BLaER1 treated with 17β-estradiol and CSF1 and Interleukin-3, amounts not matched to agents 10 nM and 100 nM (cell line): ENCODE measurements around the gene PVRIG.
"Not testable (repeated sequence)": the region's sequence is repeated elsewhere in the genome, so short reads cannot be mapped to it uniquely, and the experiment has no call there.

Source experiments
- H3K27ac ChIP-seq, 11 experiments: shearing (Covaris generic); formaldehyde crosslinking; 2 replicates each; pipeline ENCODE4 v1.8.1; 2022
- H3K27me3 ChIP-seq, 11 experiments: shearing (Covaris generic); formaldehyde crosslinking; 2 replicates each; pipeline ENCODE4 v1.8.1; 2022
- H3K36me3 ChIP-seq, 11 experiments: shearing (Covaris generic); formaldehyde crosslinking; 2 replicates each; pipeline ENCODE4 v1.8.1; 2022
- H3K4me1 ChIP-seq, 10 experiments: shearing (Covaris generic); formaldehyde crosslinking; 2 replicates each; pipeline ENCODE4 v1.8.1; 2022
- H3K4me2 ChIP-seq, 11 experiments: shearing (Covaris generic); formaldehyde crosslinking; 2 replicates each; pipeline ENCODE4 v1.8.1; 2022
- H3K4me3 ChIP-seq, 10 experiments: shearing (Covaris generic); formaldehyde crosslinking; 2 replicates each; pipeline ENCODE4 v1.8.1; 2022
- H3K9ac ChIP-seq, 11 experiments: shearing (Covaris generic); formaldehyde crosslinking; 2 replicates each; pipeline ENCODE4 v1.8.1; 2022
- H3K9me3 ChIP-seq, 11 experiments: shearing (Covaris generic); formaldehyde crosslinking; replicated peaks in 1 of 11; 2 replicates each; pipeline ENCODE4 v1.8.1; 2022
- H4K20me1 ChIP-seq, 11 experiments: shearing (Covaris generic); formaldehyde crosslinking; 2 replicates each; pipeline ENCODE4 v1.8.1; 2022
- Cebpa-rat ChIP-seq, 11 experiments: shearing (Covaris generic); IDR thresholded peaks; 2 replicates each; pipeline ENCODE4 v1.8.1; 2022

Gene PVRIG

DNA sequence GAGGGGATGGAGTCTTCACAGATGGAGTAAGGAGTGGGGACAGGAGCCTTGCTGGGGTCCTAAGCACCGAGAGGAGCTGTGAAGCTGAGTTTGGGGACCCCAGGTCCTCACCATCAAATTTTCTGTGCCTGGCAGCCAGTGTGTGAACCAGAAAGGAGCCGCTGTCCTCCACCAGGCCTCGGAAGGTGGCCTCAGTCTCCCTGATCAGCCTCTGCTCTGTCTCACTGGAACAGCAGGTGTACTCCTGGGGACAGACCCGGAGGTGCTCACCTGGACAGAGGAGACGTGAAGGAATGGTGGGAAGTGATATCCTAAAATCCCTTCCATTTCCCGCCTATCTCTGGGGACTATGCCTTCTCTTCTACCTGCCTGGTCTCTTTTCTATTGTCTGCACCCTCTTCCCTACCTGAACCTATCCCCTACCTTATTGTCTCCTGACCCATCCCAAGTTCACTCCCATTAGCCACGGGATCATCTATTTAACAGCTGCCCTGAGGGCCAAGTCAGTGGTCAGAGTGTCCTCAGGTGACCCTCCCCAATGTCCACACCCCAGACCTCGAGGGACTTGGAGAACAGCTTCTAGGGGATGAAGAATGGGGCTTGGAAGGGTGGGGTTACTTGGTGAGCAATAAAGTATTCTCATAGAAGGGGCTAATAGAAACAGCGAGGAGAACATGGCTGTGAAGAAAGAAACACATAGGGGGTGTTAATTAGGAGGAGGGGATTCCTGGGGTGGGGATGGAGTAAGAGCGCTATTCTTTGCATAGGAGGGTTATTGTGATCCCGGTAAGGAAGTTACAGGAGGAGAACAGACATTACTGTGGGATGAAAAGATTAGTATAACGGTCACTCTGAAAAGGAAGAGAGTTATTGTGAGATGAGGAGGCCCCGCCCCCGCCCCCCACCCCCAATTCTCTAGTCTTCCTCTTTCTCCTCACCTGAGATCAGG, 43.4 kb upstream of the PVRIG start:
- Histone ChIP-seq H4K20me1 (peaks cover 0 to 42% (median 15%) of the 10 kb centered on the region in 11 experiments; a peak in 17 of 22 replicates), H3K9ac (peak overlapping the region; percentile 47 to 92 (median 89); a peak in 21 of 22 replicates), H3K36me3 (peaks cover 0 to 32% (median 28%) of the 10 kb centered on the region in 11 experiments; a peak in 17 of 22 replicates), H3K9me3 (peaks cover 0 to 7% (median 4%) of the 10 kb centered on the region in 11 experiments; a peak in 9 of 22 replicates), H3K27ac (peak overlapping the region in 9 of 11 experiments; percentile 55 to 90 (median 85); a peak in 17 of 22 replicates), H3K27me3 (peaks cover 18 to 28% (median 24%) of the 10 kb centered on the region in 11 experiments), H3K4me3 (peak overlapping the region; percentile 53 to 98 (median 90)), H3K4me1 (peaks cover 11 to 41% (median 35%) of the 10 kb centered on the region in 10 experiments), H3K4me2 (peak overlapping the region; percentile 81 to 99 (median 93))
- no peak for TF ChIP-seq Cebpa-rat (IDR thresholded peaks at IDR 0.05)

DNA sequence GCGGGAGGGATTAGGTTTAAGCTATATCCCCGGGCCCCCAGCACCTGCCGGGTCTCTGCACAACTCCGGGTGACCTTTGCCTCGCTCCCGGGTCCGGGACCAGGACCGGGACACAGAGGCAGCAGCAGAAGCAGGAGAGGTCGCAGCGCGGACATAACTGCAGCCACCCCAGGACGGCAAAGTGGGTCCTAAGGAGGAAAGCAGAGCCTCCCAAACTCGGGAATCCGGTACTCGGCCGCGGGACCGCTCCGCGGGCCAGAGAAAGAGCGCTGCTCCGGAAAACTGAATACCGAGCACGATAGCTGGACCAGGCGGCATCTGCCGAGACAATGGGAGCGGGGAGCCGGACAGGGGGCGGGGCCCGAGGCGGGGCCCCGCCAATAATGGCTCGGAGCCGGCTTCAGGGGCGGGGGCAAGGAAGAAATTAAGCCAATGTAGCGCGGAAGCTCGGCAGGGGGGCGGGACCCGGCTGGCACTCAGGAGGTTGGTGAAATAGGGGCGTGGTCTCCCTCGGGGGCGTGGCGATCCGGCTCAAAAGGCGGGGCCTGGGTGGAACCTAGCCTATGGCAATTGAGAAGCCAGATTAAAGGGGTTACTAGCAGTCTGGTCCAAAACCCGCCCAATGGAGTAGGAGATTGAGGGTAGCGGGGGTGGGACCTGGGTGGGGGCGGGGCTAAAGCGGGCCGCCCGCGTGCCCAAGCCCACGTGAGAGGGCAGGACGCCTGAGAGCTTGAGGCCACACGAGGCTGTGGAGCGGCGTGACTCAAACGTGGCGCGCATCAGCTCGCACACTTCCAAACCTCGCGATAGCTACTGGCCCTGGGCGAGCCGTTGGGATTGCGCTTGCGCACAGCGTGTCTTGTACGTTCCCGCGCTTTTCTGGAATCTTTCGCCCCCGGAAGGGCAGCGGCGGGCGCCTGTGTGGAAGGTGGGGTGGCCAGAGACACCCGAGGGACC, 42.4 kb upstream of the PVRIG start, which contains the start of the genes GPC2 and STAG3:
Gene GPC2, minus strand, starts transcription at position 337 of the 957 bp plus-strand sequence. Its CDS starts 182 bp downstream, at position 155.
Gene STAG3, plus strand, starts transcription at position 874 of the 957 bp plus-strand sequence. CDS start 2,639 bp downstream, outside the sequence.
- peak within 1 kb of the TSS; percentile 47 to 92 (median 89); a peak in 21 of 22 replicates for H3K9ac ChIP-seq
- no peak for TF ChIP-seq Cebpa-rat (IDR thresholded peaks at IDR 0.05)

DNA sequence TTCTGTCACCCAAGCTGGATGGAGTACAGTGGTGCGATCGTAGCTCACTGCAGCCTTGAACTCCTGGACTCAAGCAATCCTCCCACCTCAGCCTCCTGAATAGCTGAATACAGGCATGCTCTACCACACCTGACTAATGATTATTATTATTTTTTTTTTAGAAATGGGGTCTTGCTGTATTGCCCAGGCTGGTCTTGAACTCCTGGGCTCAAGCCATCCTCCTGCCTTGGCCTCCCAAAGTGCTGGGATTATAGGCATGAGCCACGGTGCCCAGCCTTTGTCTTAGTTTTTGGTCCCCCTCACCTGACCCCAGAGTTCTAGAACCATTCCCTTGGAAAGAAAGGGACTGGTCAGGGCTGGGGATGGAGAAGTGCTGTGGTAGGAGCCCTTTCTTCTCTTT, 39.7 kb upstream of the PVRIG start:
- not testable (repeated sequence) for H3K9ac ChIP-seq, H3K9me3 ChIP-seq, H3K27ac ChIP-seq, H3K36me3 ChIP-seq, H3K27me3 ChIP-seq, H3K4me3 ChIP-seq
- Histone ChIP-seq H3K4me2 (peak overlapping the region in 9 of 11 experiments; percentile 19 to 64 (median 42); a peak in 15 of 22 replicates), H3K4me1 (peaks cover 6 to 34% (median 25%) of the 10 kb centered on the region in 10 experiments; a peak in 18 of 20 replicates), H4K20me1 (peaks cover 0 to 12% (median 6%) of the 10 kb centered on the region in 11 experiments; a peak in 8 of 22 replicates)

More for the DNA sequence above, 42.4 kb upstream of the PVRIG start, which contains the start of the genes GPC2 and STAG3:
- H3K9me3 ChIP-seq: peaks cover 0 to 7% (median 4%) of the 10 kb centered on the region in 11 experiments; a peak in 9 of 22 replicates
- H3K27ac ChIP-seq: peak within 1 kb of the TSS in 9 of 11 experiments; percentile 55 to 90 (median 85); a peak in 18 of 22 replicates
- H4K20me1 ChIP-seq: peaks cover 0 to 34% (median 14%) of the 10 kb centered on the region in 11 experiments; a peak in 15 of 22 replicates
- peak within 1 kb of the TSS; percentile 81 to 99 (median 93) for H3K4me2 ChIP-seq
- peaks cover 0 to 30% (median 27%) of the 10 kb centered on the region in 11 experiments; a peak in 17 of 22 replicates for H3K36me3 ChIP-seq
- peaks cover 9 to 19% (median 14%) of the 10 kb centered on the region in 11 experiments; a peak in 21 of 22 replicates for H3K27me3 ChIP-seq
- peaks cover 6 to 42% (median 27%) of the 10 kb centered on the region in 10 experiments; a peak in 18 of 20 replicates for H3K4me1 ChIP-seq
- H3K4me3 ChIP-seq: peak within 1 kb of the TSS; percentile 53 to 98 (median 90)

GRCh38 chr7:100182616-100183015, 37.1 kb upstream of the PVRIG start:
- peaks cover 0 to 19% (median 9%) of the 10 kb centered on the region in 10 experiments; a peak in 15 of 20 replicates for H3K4me1 ChIP-seq
- not testable (repeated sequence) for H3K4me2 ChIP-seq, H3K9ac ChIP-seq, H3K9me3 ChIP-seq, H3K27ac ChIP-seq, H4K20me1 ChIP-seq, H3K27me3 ChIP-seq, H3K36me3 ChIP-seq, H3K4me3 ChIP-seq

GRCh38 chr7:100183090-100183489, 36.7 kb upstream of the PVRIG start:
- not testable (repeated sequence) for H3K27ac ChIP-seq, H3K4me2 ChIP-seq, H3K27me3 ChIP-seq, H3K36me3 ChIP-seq, H3K9ac ChIP-seq, H3K4me3 ChIP-seq, H4K20me1 ChIP-seq, H3K9me3 ChIP-seq
- peaks cover 0 to 19% (median 9%) of the 10 kb centered on the region in 10 experiments; a peak in 15 of 20 replicates for H3K4me1 ChIP-seq

DNA sequence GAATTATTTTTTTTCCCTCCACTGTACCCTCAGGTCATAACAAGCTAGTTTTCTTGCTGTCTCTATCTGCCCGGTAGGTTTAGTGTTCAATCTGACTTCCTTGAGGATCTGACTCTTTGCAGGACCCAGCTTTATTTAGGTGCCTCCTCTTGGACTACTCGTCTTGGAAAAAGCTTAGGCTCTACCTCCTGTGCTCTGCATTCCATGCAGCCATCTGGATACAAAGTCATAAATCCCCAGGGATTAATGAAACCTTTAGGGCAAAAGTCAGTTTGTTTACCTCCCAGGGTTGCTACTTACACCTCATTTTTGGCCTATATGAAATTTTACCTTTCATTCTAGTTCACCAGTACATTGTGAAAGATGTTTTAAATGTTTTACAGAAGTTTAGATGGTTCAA, 34.0 kb upstream of the PVRIG start:
- TF ChIP-seq Cebpa-rat (IDR thresholded peaks at IDR 0.05): no peak
- Histone ChIP-seq H3K27me3 (no peaks in the 10 kb centered on the region), H3K9me3 (no peaks in the 10 kb centered on the region), H3K4me3 (no peak overlapping the region), H3K36me3 (no peaks in the 10 kb centered on the region), H3K4me2 (no peak overlapping the region), H3K4me1 (peaks cover 15 to 34% (median 24%) of the 10 kb centered on the region in 10 experiments), H3K27ac (no peak overlapping the region), H3K9ac (no peak overlapping the region), H4K20me1 (no peaks in the 10 kb centered on the region)

DNA sequence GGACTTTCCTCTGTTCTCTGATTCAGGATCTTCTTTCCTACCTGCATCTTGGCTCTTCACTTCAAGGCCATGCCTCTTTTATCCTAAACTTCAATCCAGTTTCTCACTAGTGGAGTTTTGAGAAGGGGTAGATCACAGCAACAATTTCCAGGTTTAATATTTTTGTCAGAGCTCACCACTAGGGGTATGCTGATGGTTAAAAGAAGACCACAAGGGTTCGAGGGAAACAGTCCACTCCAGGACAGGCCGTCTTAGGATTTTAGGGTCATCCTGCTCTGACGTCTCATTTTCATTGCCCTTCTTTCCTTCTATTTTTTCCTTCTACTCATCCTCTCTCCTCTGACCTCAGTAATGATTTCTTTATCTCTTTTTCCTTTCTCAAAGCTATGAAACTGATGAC, 30.7 kb upstream of the PVRIG start:
- peaks cover 34 to 56% (median 55%) of the 10 kb centered on the region in 10 experiments for H3K4me1 ChIP-seq
- H4K20me1 ChIP-seq: no peaks in the 10 kb centered on the region
- no peak overlapping the region for H3K9ac ChIP-seq
- peak overlapping the region in 10 of 11 experiments; percentile 71 to 88 (median 85); a peak in 14 of 22 replicates for H3K4me2 ChIP-seq
- no peak overlapping the region for H3K4me3 ChIP-seq
- H3K36me3 ChIP-seq: no peaks in the 10 kb centered on the region
- no peaks in the 10 kb centered on the region for H3K9me3 ChIP-seq
- H3K27ac ChIP-seq: 0 out of 22 replicates have a peak overlapping the region, but pooled peaks of 2 of the 11 experiments have one; percentile 84 to 85
- TF ChIP-seq Cebpa-rat (IDR thresholded peaks at IDR 0.05): no peak
- no peaks in the 10 kb centered on the region for H3K27me3 ChIP-seq

DNA sequence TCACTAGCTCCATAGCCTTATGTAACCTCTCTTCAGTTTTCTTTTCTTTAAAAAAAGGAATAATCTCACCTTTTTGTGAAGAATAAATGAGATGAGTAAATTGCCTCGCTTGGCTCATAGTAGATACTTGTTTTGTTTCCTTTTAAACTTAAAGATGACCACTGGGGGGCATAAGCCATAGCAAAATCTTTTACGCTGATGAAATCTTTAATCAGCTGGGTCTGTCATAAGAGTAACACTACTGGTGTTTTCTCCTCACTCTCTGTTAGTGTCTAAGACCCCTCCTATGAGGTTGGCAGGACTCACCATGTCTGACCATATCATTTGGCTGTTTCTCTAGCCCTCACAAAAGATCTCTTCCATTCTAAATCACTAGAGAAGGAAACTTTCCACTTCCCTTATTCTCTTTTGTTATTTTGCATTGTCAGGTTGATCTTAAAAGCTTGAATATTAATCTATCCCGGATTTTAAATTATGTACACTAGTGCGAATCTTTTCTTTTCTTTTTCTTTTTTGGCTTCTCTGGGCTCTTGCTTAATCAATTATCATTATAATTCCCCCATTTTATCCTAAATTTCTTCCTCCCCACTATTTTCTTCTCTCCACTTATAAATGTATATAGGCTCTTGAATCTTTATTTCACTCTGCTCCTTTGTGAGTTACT, 29.6 kb upstream of the PVRIG start:
- Histone ChIP-seq H3K9me3 (no peaks in the 10 kb centered on the region), H3K27ac (peak overlapping the region in 10 of 11 experiments; percentile 42 to 86 (median 82); a peak in 19 of 22 replicates), H3K27me3 (no peaks in the 10 kb centered on the region), H3K4me2 (peak overlapping the region; percentile 61 to 88 (median 85); a peak in 21 of 22 replicates), H3K4me1 (peaks cover 39 to 67% (median 66%) of the 10 kb centered on the region in 10 experiments), H3K9ac (peak overlapping the region in 9 of 11 experiments; percentile 16 to 71 (median 44); a peak in 8 of 22 replicates), H4K20me1 (no peaks in the 10 kb centered on the region), H3K36me3 (no peaks in the 10 kb centered on the region), H3K4me3 (no peak overlapping the region)
- TF ChIP-seq Cebpa-rat (IDR thresholded peaks at IDR 0.05): no peak
